Liver (tissue), 9 donors: Measurements from ENCODE around the gene ABCA6. TPM values are rescaled to one million over a fixed set of nuclear protein-coding genes. Genes with fewer than 3 reads are reported as not detected.

Experiments used
- DNase-seq: peaks from one replicate; pipeline ENCODE4 v3.0.0-alpha.2; 2017; ENCODE audit warnings: low spot score
- H3K27ac ChIP-seq, 2 donors: one replicate each; pipeline ENCODE4 v1.7.0; 2013; ENCODE audit warnings: inconsistent platforms in 2 of 2, low read length in 2 of 2, control low read depth in 1 of 2, low read depth in 1 of 2, mild to moderate bottlenecking in 1 of 2
- H3K27me3 ChIP-seq, 4 donors: one replicate each; pipeline versions ENCODE4 v1.6.1 to v1.7.0; 2013; ENCODE audit warnings: low read length in 3 of 4, inconsistent platforms in 1 of 4, mild to moderate bottlenecking in 1 of 4, moderate library complexity in 1 of 4; ENCODE audit not compliant: control insufficient read depth in 4 of 4, insufficient read depth in 4 of 4
- H3K36me3 ChIP-seq, 4 donors: one replicate each; pipeline versions ENCODE4 v1.6.1 to v1.7.0; 2013; ENCODE audit warnings: low read length in 3 of 4, mild to moderate bottlenecking in 3 of 4, low read depth in 1 of 4, moderate library complexity in 1 of 4; ENCODE audit not compliant: control insufficient read depth in 4 of 4, insufficient read depth in 3 of 4
- H3K4me1 ChIP-seq, 4 donors: one replicate each; pipeline versions ENCODE4 v1.6.1 to v1.7.0; 2013; ENCODE audit warnings: low read length in 3 of 4, mild to moderate bottlenecking in 3 of 4, moderate library complexity in 1 of 4; ENCODE audit not compliant: control insufficient read depth in 4 of 4, insufficient read depth in 4 of 4
- H3K4me3 ChIP-seq, 3 donors: one replicate each; pipeline versions ENCODE4 v1.6.1 to v1.7.0; 2013; ENCODE audit warnings: low read length in 3 of 3, control low read depth in 1 of 3, low read depth in 1 of 3, mild to moderate bottlenecking in 1 of 3
- H3K9ac ChIP-seq, 2 donors: one replicate each; pipeline ENCODE4 v1.7.0; 2013; ENCODE audit warnings: low read length in 2 of 2, mild to moderate bottlenecking in 2 of 2, moderate library complexity in 2 of 2, control low read depth in 1 of 2, low read depth in 1 of 2
- H3K9me3 ChIP-seq, 4 donors: one replicate each; pipeline versions ENCODE4 v1.6.1 to v1.7.0; 2013; ENCODE audit warnings: low read length in 3 of 4; ENCODE audit not compliant: control insufficient read depth in 4 of 4
- FOXA1 ChIP-seq: IDR thresholded peaks from 2 replicates; pipeline ENCODE4 v1.6.1; 2016; ENCODE audit warnings: antibody characterized with exemption
- FOXA2 ChIP-seq: IDR thresholded peaks from 2 replicates; pipeline ENCODE4 v1.6.1; 2016; ENCODE audit warnings: antibody characterized with exemption
- GABPA ChIP-seq, 2 donors: IDR thresholded peaks in 1 of 2; conservative IDR thresholded peaks in 1 of 2; 2 replicates each; pipeline ENCODE4 v1.6.1; 2016; ENCODE audit warnings: antibody characterized with exemption in 2 of 2, mild to moderate bottlenecking in 1 of 2, moderate library complexity in 1 of 2
- HNF4A ChIP-seq, 2 donors: conservative IDR thresholded peaks; 2 replicates each; pipeline ENCODE4 v1.6.1; 2016; ENCODE audit warnings: antibody characterized with exemption in 2 of 2, mild to moderate bottlenecking in 2 of 2
- JUND ChIP-seq, 2 donors: IDR thresholded peaks; 2 replicates each; pipeline ENCODE4 v1.6.1; 2016; ENCODE audit warnings: antibody characterized with exemption in 2 of 2
- MAX ChIP-seq: IDR thresholded peaks from 2 replicates; pipeline ENCODE4 v1.6.1; 2016; ENCODE audit warnings: antibody characterized with exemption
- NR2F2 ChIP-seq: IDR thresholded peaks from 2 replicates; pipeline ENCODE4 v1.6.1; 2016; ENCODE audit warnings: antibody characterized with exemption
- RAD21 ChIP-seq, 2 donors: IDR thresholded peaks; 2 replicates each; pipeline ENCODE4 v1.6.1; 2016; ENCODE audit warnings: antibody characterized with exemption in 2 of 2, mild to moderate bottlenecking in 2 of 2
- SP1 ChIP-seq: IDR thresholded peaks from 2 replicates; pipeline ENCODE4 v1.6.1; 2018; ENCODE audit warnings: antibody characterized with exemption, mild to moderate bottlenecking
- TAF1 ChIP-seq: conservative IDR thresholded peaks from 2 replicates; pipeline ENCODE4 v1.6.1; 2016; ENCODE audit warnings: antibody characterized with exemption, mild to moderate bottlenecking
- YY1 ChIP-seq: IDR thresholded peaks from 2 replicates; pipeline ENCODE4 v1.6.1; 2016; ENCODE audit warnings: antibody characterized with exemption, mild to moderate bottlenecking
- WGBS: extraction: QIAGEN DNeasy Blood & Tissue Kit; methylation state at CpG from one replicate; pipeline ENCODE4 v1.1.7; 2013; 5-methylcytosine and 5-hydroxymethylcytosine counted together
- polyA plus RNA-seq, 2 donors: library from polyadenylated mRNA; stranded (reverse) in 1 of 2; unstranded in 1 of 2; fragments of 200-250 nt in 1 of 2; fragments of >200 nt in 1 of 2; fragmentation: Nextera tagmentation in 1 of 2; extraction: Ambion mirVana in 1 of 2; gene quantifications; one replicate each; pipeline versions ENCODE4 v1.2.1 to v1.2.3, GENCODE V29; 2013 to 2015
- total RNA-seq, 2 donors: library from RNA; depleted of rRNA; stranded (reverse); fragments of >200 nt; gene quantifications; one replicate each; pipeline ENCODE4 v1.2.3, GENCODE V29; 2014
- TF ChIP-seq, protein P1 (sequence below): fragments of 150-350 bp; IDR thresholded peaks from 2 replicates; pipeline ENCODE4 v1.5.1; 2017; ENCODE audit warnings: improper control_type of control experiment, low read depth, low read length; ENCODE audit not compliant: missing input control
- TF ChIP-seq, protein P2 (sequence below): IDR thresholded peaks from 2 replicates; pipeline ENCODE4 v1.6.1; 2016; ENCODE audit warnings: antibody characterized with exemption
- donor health status: healthy.
- donor health status: healthy.
- donor health status: healthy.
- donor health status: healthy.
- donor health status: healthy.

The ABCA6 gene
- total and polyA plus RNA-seq, 4 donors: 37.5 to 158 (median 47.5) TPM

DNA sequence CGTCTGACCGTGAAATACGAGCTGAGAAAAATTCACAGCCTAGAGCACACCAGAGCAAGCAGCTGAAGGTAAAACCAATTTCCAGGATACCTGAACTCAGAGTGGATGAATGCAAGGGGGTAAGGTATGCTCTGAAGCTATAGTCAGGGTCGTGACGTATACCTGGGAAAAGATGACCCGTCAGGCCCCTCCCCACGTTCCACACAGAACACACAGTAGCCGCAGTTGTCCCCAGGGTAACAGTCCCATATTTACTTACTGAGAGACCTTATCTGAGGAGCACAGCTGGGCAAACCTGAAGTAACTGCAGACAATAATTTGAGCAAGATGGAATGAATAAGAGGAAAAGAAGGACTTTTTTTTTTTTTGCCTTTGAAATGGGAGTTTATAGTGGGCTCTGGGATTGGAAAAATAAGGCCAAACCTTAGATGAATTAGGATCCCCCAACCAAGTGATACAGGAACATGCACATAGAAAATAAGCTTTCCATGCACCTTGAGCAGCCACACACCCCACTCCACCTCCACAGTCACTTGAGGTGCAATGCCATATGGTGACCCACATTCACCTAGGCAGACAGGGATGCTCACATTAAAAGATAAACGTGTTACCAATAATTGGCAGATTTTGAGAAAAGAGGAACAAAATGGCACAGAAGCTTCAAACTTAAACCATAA lies 38.0 kb downstream of the ABCA6 start:
- 93% methylated on average over 9 of the region's 9 CpGs for WGBS
- Histone ChIP-seq H3K9ac (no peak overlapping the region), H3K27ac (no peak overlapping the region), H3K36me3 (peaks cover 4 to 59% (median 32%) of the 10 kb centered on the region in 4 donors), H3K27me3 (no peaks in the 10 kb centered on the region), H3K9me3 (no peaks in the 10 kb centered on the region), H3K4me1 (no peaks in the 10 kb centered on the region), H3K4me3 (no peak overlapping the region)
- DNase-seq: no peak
- TF ChIP-seq MAX: no peak
- no peak for TF ChIP-seq FOXA1
- no peak for TF ChIP-seq HNF4A (conservative IDR thresholded peaks at IDR 0.05)
- TF ChIP-seq NR2F2: no peak
- TF ChIP-seq, protein P1, sequence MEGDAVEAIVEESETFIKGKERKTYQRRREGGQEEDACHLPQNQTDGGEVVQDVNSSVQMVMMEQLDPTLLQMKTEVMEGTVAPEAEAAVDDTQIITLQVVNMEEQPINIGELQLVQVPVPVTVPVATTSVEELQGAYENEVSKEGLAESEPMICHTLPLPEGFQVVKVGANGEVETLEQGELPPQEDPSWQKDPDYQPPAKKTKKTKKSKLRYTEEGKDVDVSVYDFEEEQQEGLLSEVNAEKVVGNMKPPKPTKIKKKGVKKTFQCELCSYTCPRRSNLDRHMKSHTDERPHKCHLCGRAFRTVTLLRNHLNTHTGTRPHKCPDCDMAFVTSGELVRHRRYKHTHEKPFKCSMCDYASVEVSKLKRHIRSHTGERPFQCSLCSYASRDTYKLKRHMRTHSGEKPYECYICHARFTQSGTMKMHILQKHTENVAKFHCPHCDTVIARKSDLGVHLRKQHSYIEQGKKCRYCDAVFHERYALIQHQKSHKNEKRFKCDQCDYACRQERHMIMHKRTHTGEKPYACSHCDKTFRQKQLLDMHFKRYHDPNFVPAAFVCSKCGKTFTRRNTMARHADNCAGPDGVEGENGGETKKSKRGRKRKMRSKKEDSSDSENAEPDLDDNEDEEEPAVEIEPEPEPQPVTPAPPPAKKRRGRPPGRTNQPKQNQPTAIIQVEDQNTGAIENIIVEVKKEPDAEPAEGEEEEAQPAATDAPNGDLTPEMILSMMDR: no peak
- TF ChIP-seq RAD21 (IDR thresholded peaks at IDR 0.05): no peak
- no peak for TF ChIP-seq YY1
- no peak for TF ChIP-seq FOXA2
- TF ChIP-seq GABPA (IDR thresholded peaks at IDR 0.05 in 1 of 2, conservative IDR thresholded peaks at IDR 0.05 in 1 of 2): no peak
- TF ChIP-seq SP1: no peak

DNA sequence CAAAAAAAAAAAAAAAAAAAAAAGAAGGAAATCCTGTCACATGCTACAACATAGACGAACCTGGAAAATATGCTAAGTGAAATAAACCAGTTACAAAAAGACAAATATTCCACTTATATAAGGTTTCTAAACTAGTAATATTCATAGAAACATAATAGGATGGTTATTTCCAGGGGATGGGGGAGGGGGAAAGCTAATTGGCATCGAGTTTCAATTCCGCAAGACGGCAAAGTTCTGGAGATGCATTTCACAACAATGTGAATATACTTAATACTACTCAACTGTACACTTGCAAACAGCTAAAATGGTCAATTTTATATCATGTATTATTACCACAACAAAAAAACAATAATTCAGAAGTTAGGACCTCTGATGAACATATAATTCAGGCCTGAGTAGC lies 43.1 kb downstream of the ABCA6 start:
- H3K4me1 ChIP-seq: no peaks in the 10 kb centered on the region
- no peak overlapping the region for H3K4me3 ChIP-seq
- H3K9ac ChIP-seq: no peak overlapping the region
- no peak overlapping the region for H3K27ac ChIP-seq
- DNase-seq: no peak
- peaks cover 8 to 65% (median 40%) of the 10 kb centered on the region in 4 donors for H3K36me3 ChIP-seq
- no peaks in the 10 kb centered on the region for H3K9me3 ChIP-seq
- TF ChIP-seq NR2F2 (no peak), TAF1 (no peak)
- WGBS: 85% methylated on average over 4 of the region's 4 CpGs
- no peaks in the 10 kb centered on the region for H3K27me3 ChIP-seq

DNA sequence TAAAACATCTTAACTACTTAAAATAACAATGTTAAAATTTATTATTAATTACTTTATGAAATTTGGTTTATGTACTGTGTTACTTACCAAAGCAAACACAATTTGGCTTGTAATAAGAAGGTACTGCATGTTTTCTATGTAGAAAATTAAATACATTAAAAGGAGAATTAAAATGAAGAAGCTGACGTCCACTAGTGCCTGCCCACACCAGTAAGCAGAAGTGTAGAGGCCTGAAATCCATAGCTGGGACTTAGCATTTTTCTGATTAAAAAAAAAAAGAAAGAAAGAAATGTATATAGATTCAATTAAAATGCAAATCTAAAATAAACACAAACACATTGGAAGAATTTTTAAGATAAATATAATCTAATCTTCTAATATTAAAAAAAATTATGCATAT lies 45.2 kb downstream of the ABCA6 start:
- H3K4me3 ChIP-seq: no peak overlapping the region
- TF ChIP-seq GABPA (IDR thresholded peaks at IDR 0.05 in 1 of 2, conservative IDR thresholded peaks at IDR 0.05 in 1 of 2) (no peak), HNF4A (conservative IDR thresholded peaks at IDR 0.05) (no peak)
- peaks cover 8 to 63% (median 41%) of the 10 kb centered on the region in 4 donors for H3K36me3 ChIP-seq
- no peaks in the 10 kb centered on the region for H3K4me1 ChIP-seq
- H3K27me3 ChIP-seq: no peaks in the 10 kb centered on the region
- no peak for DNase-seq
- H3K9me3 ChIP-seq: no peaks in the 10 kb centered on the region
- H3K27ac ChIP-seq: no peak overlapping the region
- 85% methylated on average over 1 of the region's 1 CpG for WGBS
- no peak overlapping the region for H3K9ac ChIP-seq

- H3K4me1 ChIP-seq: no peaks in the 10 kb centered on the region
- 94% methylated on average over 2 of the region's 2 CpGs for WGBS
- H3K27me3 ChIP-seq: no peaks in the 10 kb centered on the region
- H3K9ac ChIP-seq: no peak overlapping the region
- H3K27ac ChIP-seq: no peak overlapping the region
- H3K4me3 ChIP-seq: no peak overlapping the region
- H3K9me3 ChIP-seq: no peaks in the 10 kb centered on the region
- no peak for TF ChIP-seq HNF4A (conservative IDR thresholded peaks at IDR 0.05)
- TF ChIP-seq FOXA2: no peak
- no peak for TF ChIP-seq JUND (IDR thresholded peaks at IDR 0.05)
- TF ChIP-seq, protein P2, sequence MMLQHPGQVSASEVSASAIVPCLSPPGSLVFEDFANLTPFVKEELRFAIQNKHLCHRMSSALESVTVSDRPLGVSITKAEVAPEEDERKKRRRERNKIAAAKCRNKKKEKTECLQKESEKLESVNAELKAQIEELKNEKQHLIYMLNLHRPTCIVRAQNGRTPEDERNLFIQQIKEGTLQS: no peak
- no peak for TF ChIP-seq SP1
- TF ChIP-seq MAX: no peak
- H3K36me3 ChIP-seq: peaks cover 8 to 50% (median 36%) of the 10 kb centered on the region in 4 donors
- DNase-seq: no peak
Measured at GRCh38 chr17:69093995-69094394, 47.7 kb downstream of the ABCA6 start.
